ENCODE measurements around the gene CCDC63. TPM values are rescaled to one million over a fixed set of nuclear protein-coding genes. Genes with fewer than 3 reads are reported as not detected.

CCDC63 gene
- total RNA-seq (2021), result 0.44 to 1.3 TPM (median 0.98 TPM) in 3 replicates
- percentile 30 among the genes with signal in this experiment for Bru-seq, nascent RNA
- long read RNA-seq, experiment 1, partial matches to known transcripts, result 0 of 4 reads
- long read RNA-seq, experiment 1, other reads (novel, unspliced or antisense), result 4 of 4 reads
- long read RNA-seq, experiment 2, partial matches to known transcripts, result 0 of 1 reads
- long read RNA-seq, experiment 2, other reads (novel, unspliced or antisense), result 1 of 1 reads
- long read RNA-seq, experiment 3, partial matches to known transcripts, result 1 of 2 reads
- long read RNA-seq, experiment 3, other reads (novel, unspliced or antisense), result 1 of 2 reads

DNA sequence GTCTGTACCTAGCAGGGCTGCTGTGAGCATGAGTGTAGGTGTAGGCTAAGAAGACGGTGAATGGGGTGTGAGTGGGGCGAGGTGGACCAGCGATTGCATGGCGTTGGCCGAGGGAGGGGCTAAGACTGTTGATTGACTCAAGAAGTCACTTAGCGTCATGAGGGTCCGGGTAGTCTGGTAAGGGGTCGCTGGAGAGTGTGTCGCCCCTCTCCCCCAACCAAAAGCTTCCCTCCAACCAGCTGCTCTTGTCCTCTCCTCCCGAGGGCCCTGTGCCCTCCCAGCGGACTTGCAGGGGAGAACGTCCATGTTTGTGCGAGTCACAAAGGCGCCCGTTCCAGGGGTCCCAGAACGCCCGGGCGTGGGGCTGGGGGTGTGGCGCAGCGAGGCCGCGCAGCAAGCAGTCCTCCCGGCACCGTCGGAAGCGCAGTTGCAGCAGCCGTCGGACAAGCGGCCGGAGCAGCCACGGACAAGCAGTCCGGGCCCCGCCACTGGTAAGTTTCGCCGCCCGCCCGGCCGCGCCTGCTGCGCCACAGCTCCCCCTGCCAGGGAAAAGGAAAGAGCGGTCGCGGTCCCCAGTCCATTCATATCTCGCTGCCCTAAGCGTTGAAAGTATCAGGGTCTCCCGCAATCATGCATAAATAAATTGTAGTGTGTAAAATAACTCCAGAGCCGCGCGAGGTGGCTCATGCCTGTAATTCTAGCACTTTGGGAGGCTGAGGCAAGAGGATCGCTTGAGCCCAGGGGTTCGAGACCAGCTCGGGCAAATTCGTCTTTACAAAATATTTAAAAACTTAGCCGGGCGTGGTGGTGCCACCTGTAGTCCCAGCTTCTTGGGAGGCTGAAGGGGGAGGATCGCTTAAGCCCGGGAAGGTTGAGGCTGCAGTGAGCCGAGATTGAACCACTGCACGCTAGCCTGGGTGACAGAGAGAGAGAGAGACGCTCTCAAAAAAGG is at the start of gene CCDC63:
Gene CCDC63 (plus strand): TSS at position 373 of the 952 bp plus-strand sequence. CDS start 5,968 bp downstream, outside the sequence.
- peaks cover 18% of the 10 kb centered on the region for H3K4me1 Mint-ChIP-seq
- ATAC-seq, result peak; percentile 92
- ChIA-PET POLR2A (no interaction called here), CTCF (interaction anchor here (0.6 to 3.4 kb wide), 16 partner anchors 9 to 457 kb away, joined by 3 to 15 read pairs (median 3); no protein-coding TSS in a partner anchor)
- peaks cover 4% of the 10 kb centered on the region; the same call in 1 of the 2 replicates for H3K9me3 Mint-ChIP-seq
- peaks cover 19% of the 10 kb centered on the region for H3K27me3 Mint-ChIP-seq (ENCODE audit: low read depth)
- no peaks in the 10 kb centered on the region for H3K36me3 Mint-ChIP-seq
- DNase-seq (ENCODE audit: low spot score), result peak; percentile 77
- H3K4me3 Mint-ChIP-seq, result peak within 1 kb of the TSS; percentile 84
- peak within 1 kb of the TSS; percentile 81; the same call in 1 of the 2 replicates for H3K27ac Mint-ChIP-seq
- TF ChIP-seq SP1 (CRISPR knock-in tag; conservative IDR thresholded peaks at IDR 0.05) (peak; percentile 59), TEAD1 (CRISPR knock-in tag; IDR thresholded peaks at IDR 0.05) (no peak), CREB1 (CRISPR knock-in tag; IDR thresholded peaks at IDR 0.05) (0 out of 2 replicates have a peak, but pooled peaks have one; percentile 37), NR1H2 (CRISPR knock-in tag; IDR thresholded peaks at IDR 0.05) (no peak), ESRRA (CRISPR knock-in tag; IDR thresholded peaks at IDR 0.05; ENCODE audit: borderline replicate concordance) (no peak), ARID4B (CRISPR knock-in tag; IDR thresholded peaks at IDR 0.05; ENCODE audit: borderline replicate concordance) (0 out of 2 replicates have a peak, but pooled peaks have one; percentile 60), ZNF263 (CRISPR knock-in tag; IDR thresholded peaks at IDR 0.05; ENCODE audit: low read depth) (no peak), KAT7 (CRISPR knock-in tag; IDR thresholded peaks at IDR 0.05; ENCODE audit: borderline replicate concordance) (0 out of 2 replicates have a peak, but pooled peaks have one; percentile 61), ZNF423 (CRISPR knock-in tag; IDR thresholded peaks at IDR 0.05) (peak; percentile 85), TCF7 (CRISPR knock-in tag; IDR thresholded peaks at IDR 0.05; ENCODE audit: low read depth) (no peak), ELF4 (CRISPR knock-in tag; IDR thresholded peaks at IDR 0.05; ENCODE audit: low read depth) (no peak), MLX (CRISPR knock-in tag; IDR thresholded peaks at IDR 0.05) (no peak), RELA (CRISPR knock-in tag; IDR thresholded peaks at IDR 0.05; ENCODE audit: borderline replicate concordance) (no peak), MYBL2 (CRISPR knock-in tag; IDR thresholded peaks at IDR 0.05) (peak; percentile 73; the same call in 1 of the 2 replicates), JUN (CRISPR knock-in tag; IDR thresholded peaks at IDR 0.05) (peak; percentile 57; the same call in 1 of the 2 replicates), ZNF317 (CRISPR knock-in tag; IDR thresholded peaks at IDR 0.05; ENCODE audit: borderline replicate concordance, low read depth) (no peak)
- TF ChIP-seq, protein P1, sequence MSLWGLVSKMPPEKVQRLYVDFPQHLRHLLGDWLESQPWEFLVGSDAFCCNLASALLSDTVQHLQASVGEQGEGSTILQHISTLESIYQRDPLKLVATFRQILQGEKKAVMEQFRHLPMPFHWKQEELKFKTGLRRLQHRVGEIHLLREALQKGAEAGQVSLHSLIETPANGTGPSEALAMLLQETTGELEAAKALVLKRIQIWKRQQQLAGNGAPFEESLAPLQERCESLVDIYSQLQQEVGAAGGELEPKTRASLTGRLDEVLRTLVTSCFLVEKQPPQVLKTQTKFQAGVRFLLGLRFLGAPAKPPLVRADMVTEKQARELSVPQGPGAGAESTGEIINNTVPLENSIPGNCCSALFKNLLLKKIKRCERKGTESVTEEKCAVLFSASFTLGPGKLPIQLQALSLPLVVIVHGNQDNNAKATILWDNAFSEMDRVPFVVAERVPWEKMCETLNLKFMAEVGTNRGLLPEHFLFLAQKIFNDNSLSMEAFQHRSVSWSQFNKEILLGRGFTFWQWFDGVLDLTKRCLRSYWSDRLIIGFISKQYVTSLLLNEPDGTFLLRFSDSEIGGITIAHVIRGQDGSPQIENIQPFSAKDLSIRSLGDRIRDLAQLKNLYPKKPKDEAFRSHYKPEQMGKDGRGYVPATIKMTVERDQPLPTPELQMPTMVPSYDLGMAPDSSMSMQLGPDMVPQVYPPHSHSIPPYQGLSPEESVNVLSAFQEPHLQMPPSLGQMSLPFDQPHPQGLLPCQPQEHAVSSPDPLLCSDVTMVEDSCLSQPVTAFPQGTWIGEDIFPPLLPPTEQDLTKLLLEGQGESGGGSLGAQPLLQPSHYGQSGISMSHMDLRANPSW (CRISPR knock-in tag; conservative IDR thresholded peaks at IDR 0.05; ENCODE audit: low read depth), result no peak
- TF ChIP-seq, protein P2, sequence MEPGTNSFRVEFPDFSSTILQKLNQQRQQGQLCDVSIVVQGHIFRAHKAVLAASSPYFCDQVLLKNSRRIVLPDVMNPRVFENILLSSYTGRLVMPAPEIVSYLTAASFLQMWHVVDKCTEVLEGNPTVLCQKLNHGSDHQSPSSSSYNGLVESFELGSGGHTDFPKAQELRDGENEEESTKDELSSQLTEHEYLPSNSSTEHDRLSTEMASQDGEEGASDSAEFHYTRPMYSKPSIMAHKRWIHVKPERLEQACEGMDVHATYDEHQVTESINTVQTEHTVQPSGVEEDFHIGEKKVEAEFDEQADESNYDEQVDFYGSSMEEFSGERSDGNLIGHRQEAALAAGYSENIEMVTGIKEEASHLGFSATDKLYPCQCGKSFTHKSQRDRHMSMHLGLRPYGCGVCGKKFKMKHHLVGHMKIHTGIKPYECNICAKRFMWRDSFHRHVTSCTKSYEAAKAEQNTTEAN (CRISPR knock-in tag; IDR thresholded peaks at IDR 0.05), result 0 out of 2 replicates have a peak, but pooled peaks have one; percentile 37
- TF ChIP-seq, protein P3, sequence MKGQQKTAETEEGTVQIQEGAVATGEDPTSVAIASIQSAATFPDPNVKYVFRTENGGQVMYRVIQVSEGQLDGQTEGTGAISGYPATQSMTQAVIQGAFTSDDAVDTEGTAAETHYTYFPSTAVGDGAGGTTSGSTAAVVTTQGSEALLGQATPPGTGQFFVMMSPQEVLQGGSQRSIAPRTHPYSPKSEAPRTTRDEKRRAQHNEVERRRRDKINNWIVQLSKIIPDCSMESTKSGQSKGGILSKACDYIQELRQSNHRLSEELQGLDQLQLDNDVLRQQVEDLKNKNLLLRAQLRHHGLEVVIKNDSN (CRISPR knock-in tag; IDR thresholded peaks at IDR 0.05), result 0 out of 2 replicates have a peak, but pooled peaks have one; percentile 17
- TF ChIP-seq, protein P4, sequence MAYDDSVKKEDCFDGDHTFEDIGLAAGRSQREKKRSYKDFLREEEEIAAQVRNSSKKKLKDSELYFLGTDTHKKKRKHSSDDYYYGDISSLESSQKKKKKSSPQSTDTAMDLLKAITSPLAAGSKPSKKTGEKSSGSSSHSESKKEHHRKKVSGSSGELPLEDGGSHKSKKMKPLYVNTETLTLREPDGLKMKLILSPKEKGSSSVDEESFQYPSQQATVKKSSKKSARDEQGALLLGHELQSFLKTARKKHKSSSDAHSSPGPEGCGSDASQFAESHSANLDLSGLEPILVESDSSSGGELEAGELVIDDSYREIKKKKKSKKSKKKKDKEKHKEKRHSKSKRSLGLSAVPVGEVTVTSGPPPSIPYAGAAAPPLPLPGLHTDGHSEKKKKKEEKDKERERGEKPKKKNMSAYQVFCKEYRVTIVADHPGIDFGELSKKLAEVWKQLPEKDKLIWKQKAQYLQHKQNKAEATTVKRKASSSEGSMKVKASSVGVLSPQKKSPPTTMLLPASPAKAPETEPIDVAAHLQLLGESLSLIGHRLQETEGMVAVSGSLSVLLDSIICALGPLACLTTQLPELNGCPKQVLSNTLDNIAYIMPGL (CRISPR knock-in tag; IDR thresholded peaks at IDR 0.05), result peak; percentile 58; the same call in 1 of the 2 replicates
